Measurements from ENCODE around the gene AKAP6. TPM values are rescaled to one million over a fixed set of nuclear protein-coding genes. Genes with fewer than 3 reads are reported as not detected.

AKAP6 gene
- total RNA-seq, 1 donor from 2014 or later = 0.20 TPM

DNA sequence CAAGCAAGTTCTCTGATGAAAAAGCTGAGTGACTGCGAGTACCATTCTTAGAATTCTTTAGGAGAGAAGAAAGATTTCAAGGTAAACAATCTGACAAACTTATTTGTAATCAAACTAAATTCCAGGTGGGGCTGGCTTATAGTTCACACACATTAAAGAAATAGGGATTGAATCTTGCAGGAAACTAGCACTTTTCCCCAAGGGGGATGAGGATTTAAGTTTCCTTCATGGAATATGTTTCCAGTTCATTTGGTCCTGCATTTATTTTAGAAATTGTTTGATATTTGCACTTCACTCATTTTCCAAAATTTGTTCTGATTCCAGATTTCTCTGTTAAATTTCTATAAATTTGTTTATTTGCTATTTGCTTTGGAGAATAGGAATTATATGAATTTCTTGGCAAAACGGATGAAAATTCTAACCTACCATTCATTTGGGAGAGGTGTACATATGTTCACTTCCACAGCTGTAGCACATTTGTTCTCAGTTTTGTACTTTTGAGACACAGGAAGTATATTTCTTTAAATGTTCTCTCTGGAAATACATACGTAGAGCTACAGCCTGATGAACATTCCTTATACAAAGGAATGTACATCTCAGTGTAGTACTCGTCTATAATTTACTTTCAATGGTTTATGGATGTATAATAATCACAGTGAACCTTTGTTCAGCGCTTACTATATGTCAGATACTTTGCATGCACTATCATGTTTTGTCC lies 145.5 kb downstream of the AKAP6 start:
- no peak for DNase-seq (ENCODE audit: low read depth in 2 of 2)

DNA sequence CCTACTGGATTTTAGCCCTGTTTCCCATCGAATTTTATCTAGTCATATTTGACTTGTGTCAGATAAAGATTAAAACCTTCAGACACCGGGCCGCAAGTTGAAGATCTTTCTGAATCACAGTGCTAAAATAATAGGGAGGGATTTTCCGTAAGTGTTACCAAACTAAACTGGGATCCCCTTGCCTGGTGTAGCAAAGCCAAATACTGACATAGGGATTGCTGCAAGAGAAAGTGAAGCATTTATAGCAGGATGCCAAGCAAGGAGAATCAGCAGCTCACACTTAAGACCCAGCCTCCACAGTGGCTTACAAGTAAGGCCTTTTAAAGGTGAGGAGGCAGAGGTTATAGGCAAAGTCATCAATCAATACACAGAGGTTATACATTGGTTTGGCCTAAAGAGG lies 147.4 kb downstream of the AKAP6 start:
- no peak for DNase-seq (ENCODE audit: low read depth in 2 of 2)

DNA sequence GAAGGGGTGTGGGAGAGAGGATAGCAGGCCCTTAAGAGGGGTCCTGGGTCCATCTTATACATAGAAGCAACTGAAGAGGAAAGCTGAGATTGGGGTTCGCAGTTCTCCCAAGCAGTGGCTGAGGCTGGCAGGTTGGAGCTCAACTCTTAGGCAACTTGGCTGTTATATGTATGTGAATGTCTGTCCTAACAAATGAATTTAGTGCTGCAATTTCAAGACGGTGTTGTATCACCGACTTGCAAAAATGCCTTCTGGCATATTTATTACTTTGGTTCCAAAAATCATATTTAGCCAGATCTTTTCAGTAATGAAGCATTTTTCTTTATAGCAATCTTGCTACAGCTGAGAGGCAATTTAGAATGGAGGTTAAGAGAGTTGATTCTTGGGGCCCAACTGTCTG lies 148.3 kb downstream of the AKAP6 start:
- no peak for DNase-seq (ENCODE audit: low read depth in 2 of 2)

DNA sequence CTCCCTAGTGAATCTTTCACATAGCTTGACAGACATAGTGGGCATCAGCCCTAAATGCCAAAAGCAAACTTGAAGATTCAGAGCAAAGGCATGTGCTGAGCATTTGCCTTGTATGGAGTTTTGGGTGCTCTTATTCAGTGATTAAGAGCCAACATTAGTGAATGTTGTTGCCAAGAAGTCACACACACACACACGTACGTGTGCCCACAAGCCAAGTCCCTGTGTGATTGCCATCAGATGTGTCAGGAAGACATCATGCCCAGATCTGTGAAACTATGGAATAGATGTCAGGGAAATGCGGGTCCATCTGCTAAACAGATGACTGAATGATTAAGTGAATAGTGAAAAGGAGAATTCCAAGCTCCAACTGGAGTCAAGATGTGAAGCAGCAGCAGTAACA lies 149.0 kb downstream of the AKAP6 start:
- DNase-seq (ENCODE audit: low read depth in 2 of 2) = no peak

DNA sequence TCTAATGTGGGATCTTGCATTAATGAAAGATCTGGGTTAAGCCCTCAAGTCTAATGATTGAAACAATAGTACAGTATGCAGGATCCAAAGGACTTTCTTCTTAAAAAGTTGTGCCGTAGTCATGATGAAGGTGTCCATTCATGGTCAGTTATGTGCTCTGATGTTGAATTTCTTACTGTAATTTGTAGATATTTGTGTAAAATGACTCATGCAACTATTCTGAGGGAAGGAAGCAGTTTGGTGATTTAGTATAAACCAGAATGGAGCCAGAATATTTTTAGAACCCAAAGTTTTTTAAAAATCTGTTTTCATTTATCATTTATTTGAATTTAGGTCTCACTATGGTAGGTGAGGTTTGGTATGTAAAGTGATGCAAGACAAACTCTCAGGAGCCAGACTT lies 151.2 kb downstream of the AKAP6 start:
- peak in 1 of 2 donors; percentile 18 for DNase-seq (ENCODE audit: low read depth in 2 of 2)

DNA sequence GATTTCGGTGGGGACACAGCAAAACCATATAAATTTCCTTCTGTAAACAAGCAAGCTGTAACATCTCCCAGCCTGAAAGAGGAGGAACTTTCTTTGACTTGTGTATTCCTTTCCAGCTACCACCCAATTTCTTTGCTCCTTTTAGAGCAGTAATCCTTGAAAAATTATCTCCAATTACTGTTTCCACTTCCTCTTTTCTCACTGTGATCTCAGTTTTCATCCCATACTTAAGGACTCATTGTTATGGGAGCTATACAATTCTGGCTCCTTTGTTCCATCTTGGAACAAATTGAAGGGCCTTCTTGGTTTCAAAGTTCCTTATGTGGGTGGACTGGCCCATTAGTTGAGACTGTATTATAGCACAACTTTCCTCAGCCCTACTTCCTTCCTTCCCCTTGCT lies 152.6 kb downstream of the AKAP6 start:
- DNase-seq (ENCODE audit: low read depth in 2 of 2) = no peak

DNA sequence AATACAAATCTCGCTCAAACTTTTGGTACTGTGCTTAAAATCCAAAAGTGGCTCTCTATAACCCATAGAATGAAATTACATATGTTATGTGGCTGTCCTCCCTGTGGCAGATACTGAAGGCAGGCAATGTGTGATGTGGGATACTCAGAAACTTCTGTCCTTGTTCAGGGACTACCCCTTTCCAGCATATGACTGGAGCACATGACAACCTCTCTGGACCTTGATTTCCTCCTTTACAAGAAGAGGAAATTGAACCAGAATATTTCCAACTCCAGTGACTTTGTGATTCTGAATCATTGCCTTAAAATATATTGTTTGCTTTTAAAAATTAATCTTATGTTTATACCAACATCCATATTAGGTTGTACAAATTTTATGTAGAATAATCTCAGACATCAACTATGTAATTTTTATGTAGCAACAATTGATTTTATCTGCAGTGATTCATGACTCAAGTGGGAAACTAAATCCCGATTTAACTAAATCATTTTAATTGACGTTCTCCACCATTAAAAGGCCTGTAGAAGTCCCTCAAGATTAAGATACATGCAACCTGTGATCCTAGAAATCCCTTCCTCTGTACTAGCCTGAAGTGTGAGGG lies 162.4 kb downstream of the AKAP6 start:
- DNase-seq (ENCODE audit: low read depth in 2 of 2) = peak; percentile 39 to 71

DNA sequence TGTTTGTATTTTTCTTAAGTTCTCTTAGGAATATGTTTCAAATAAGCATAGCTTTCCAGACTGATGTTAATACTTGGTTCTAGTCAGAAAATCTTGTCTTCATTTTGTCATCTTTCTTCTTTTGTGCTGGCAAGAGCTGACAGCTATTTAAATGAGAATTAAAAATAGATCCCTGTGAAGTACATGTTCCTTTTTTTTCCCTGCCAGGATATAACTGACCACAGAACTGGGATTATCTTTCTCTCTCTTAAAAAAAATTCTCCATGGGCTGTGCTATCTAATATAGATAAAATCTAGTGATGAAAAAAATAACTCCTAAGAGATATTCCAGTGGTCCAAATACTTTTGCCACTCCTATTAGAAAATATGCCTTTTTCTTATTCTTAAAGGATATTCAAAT lies 163.4 kb downstream of the AKAP6 start:
- DNase-seq (ENCODE audit: low read depth in 2 of 2) = no peak

DNA sequence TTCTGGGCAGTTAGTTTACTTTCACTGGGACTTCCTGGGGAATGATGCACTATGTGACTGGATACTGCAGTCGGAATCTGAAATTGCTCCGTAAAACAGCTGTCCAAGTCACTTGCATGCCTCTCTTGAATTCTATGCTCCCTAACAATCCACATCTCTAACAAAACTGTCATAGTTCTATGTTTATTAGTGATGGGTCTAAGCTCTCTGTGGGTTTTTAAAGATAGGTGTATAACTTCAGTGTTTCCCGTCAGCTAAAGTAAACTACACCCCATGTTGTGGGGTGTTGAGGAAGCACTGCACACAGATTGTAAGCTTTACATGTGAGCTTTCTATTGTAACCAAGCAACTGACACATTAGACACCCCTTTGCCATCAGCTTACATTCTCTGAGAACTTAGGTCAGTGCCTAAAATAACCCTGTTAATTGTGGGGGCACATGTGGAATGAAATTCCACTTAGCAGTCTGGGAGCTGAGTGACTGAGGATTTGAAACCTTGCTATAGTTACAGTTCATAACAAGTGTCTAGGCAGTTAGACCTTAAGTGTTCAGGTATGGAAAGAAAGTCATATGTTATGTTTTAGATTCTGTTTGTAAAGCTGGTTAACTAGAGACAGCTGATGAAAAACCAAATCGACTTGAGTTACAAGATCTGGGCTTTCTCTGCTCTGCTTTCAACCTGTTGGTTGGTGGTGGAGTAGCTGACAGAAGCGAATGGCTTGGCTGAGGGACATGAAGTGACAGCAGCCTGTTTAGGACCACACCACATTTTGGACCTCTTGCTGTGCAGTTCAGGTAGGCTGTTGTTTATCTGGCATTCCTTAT lies 165.7 kb downstream of the AKAP6 start:
- no peak for DNase-seq (ENCODE audit: low read depth in 2 of 2)

DNA sequence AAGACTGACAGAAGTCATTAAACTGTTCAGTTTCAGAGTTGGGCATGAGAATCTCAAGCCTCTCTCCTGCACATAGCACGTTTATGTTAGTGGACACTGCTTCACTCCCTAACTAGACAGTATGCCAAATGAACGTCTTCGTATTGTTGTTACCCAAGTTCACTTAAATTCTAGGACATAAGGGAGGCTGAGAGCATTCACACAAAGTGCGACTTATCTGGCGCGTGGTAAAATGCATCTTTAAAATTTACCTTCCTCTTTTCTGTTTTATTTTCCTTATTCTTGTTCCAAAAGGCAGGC lies 166.3 kb downstream of the AKAP6 start:
- DNase-seq (ENCODE audit: low read depth in 2 of 2) = no peak

DNA sequence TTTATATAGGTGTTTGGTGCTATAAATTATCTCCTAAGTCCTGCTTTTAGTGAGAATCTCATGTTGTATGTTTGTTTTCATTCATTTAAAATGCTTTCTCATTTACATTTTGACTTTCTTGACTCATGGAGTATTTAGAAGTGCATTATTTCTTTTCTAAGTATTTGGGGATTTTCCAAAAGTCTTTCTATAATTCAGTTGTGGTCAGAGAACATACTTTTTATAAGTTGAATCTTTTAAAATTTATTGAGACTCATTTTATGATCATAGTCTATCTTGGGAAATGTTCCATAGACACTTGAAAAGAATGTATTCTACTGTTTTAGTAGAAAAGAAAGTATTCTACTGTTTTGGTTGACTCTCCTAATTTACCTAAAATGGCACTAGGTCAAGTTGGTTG lies 168.2 kb downstream of the AKAP6 start:
- DNase-seq (ENCODE audit: low read depth in 2 of 2) = no peak

DNA sequence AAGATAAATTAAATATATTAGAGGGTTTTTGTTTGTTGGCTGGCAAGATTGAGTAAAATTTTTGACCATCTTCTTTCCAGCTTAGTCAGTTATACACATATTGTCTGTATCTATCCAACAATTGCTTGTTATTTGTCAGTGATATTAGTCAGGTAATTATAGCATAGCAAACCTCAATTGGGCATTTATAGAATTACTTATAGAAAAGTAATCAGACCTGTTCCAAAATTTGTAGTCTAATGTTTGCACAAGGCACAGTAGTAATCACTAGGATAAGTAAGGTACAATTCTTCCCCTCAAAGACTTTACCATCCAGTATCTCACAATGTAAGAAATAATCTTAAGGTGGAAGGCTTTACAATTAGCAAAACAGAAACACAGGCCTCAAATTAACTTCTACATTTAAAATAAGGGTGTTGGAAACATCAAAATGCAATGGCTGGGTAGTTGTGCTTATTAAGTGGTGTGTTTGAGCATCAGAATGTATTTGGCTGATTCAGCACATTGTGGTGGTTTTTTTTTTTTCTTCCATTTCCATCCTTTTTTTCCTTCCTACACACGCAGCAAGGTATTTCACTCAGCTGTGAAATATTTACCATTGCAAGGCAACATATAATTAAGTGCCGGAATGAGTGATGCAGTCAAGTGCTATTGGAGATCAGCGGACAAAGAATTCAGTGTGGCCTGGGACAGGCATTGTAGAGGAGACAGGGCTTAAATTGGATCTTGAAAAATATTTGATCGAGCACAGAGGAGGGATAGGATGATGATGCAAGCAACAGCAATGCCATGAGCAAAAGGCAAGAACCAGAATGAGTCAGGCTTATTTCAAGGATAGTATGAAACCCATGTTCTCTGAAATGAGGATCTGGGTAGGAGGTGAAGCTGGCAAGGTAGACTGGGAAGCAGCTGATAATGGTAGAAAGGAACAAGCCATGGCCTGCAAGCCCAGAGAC lies 178.2 kb downstream of the AKAP6 start:
- DNase-seq (ENCODE audit: low read depth in 2 of 2) = no peak

DNA sequence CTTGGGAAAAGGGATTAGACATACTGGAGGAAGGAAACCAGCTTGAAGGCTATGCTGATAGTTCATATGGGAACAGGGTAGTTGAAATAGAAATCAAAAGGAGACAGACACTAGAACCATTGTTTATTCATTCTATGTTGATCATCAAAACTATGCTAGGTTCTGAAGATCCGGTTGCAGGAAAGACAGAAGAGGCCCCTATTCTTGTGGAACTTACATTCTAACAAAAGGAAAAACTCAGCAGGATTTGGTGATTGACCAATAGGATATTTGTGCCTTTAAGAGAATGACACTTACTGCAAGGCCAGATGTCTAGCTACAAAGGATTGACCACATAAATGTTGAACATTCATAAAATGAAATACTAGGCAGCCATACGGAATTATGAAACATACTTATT lies 179.2 kb downstream of the AKAP6 start:
- peak in 1 of 2 donors; percentile 15 for DNase-seq (ENCODE audit: low read depth in 2 of 2)

DNA sequence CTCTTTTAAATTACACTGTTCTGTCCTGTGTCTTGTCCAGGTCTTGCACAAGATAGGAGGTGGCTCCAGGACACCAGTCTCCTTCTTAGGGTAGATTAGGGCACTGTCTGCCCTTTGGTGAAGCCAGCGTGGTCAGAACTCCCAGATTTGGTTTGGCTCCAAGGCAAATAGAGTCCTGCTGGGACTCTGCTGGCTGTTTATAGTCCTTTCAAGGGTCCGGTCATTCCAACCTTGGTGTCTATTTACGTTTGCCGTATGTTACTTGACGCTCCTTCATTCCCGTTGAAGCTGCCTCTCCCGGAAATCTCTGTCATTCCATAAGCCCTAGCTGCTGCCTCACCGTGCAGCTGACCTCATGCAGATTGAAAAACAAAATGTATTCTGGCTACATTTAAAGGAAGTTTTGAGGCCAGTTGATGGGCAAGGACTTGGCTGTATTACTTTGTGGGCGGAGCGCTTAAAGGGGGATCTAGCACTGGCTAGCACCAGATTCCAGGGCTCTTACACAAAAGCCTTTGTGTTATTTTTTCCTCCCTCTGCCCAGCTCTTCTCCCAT lies 180.6 kb downstream of the AKAP6 start:
- peak; percentile 87 to 96 for DNase-seq (ENCODE audit: low read depth in 2 of 2)

DNA sequence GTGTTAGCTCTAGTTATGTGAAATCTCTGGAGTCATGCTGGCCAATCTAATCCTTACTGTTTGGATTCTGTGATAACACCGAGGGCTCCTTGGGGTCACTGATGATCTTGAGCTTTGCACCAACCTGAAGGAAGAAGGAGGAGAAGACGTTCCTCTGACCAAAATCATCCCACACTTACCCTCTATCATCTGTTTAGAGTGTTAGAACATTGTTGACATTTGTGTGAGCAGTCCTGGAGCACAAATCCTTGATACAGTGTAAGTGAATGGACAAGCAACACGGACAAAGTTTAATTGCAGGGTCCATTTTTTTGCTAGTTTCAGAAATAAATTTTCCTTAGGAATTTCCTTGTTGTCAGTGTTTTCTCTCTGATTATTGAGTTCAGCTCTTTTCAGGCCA lies 181.7 kb downstream of the AKAP6 start:
- DNase-seq (ENCODE audit: low read depth in 2 of 2) = no peak

DNA sequence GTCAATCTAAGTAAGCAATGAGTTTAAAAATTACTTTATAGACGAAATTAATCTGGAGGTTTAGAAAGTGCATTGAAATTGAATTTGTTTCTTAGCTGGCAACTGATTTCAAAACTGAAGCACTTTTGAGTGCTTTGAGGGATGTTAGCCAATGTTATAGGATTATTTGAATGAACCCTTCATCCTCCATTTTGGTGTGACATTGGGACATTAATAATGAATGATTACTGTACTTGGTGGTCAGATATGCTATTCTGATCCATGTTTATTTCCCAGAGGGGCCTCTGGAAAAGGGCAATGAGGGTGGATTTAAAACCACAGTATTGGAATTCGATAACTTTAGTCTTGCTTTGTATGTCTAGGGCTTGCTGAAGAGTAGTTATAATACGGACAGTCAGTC lies 183.2 kb downstream of the AKAP6 start:
- DNase-seq (ENCODE audit: low read depth in 2 of 2) = no peak

DNA sequence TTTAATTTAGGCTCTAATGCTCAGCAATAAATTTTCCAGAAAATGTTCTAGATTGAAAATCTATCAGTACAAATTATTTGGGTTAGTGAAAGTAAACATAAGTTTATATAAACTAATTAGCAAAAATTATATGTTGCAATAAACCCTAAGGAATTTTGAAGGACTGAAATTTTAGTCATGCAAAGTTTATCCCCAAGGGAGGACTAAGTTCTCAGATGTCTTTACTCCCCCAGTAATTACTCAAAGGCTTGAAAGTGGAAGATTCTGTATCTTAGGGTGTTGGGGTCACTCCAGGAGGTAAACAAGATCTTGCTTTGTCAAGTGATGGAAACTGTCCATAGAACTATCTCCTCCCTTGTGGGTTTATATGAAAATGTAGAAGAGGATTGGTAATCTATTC lies 183.7 kb downstream of the AKAP6 start:
- DNase-seq (ENCODE audit: low read depth in 2 of 2) = no peak

DNA sequence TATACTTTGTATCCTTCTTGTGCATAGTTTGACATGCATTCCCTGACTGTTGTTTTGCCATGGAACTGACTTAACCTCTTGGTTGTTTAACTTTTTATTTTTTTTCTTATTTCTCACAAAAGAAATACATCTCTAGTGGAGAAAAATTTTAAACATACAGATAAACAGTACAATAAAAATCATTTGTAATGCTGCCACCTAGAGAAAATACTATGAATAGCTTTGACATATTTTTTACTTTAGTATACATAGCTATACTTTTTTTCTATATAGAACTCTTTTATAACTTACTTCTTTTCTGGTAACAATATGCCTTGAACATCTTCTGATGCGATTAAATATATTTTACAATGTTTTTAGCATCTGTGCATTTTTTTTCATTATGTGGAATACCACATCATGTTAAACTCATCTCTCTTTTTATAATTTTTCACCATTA lies 184.5 kb downstream of the AKAP6 start:
- DNase-seq (ENCODE audit: low read depth in 2 of 2) = peak in 1 of 2 donors; percentile 29

DNA sequence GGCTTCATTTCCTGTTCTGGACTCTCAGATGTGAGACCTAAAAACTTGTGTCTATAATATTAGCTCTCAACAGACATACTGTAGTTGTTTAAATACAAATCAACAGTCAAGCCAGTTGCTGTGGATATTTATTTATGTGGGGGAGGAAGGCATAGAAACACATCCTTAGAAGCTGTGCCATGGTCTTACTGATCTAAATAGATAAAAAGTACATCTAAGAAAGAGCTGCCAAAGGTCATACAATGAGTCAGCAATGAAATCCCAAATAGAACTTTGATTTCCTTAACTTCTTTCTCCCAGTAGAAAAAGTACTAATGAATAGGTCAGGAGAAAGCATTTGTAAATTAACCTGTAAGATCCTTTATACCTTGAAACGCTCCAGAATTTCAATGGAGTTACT lies 185.1 kb downstream of the AKAP6 start:
- DNase-seq (ENCODE audit: low read depth in 2 of 2) = peak in 1 of 2 donors; percentile 10

DNA sequence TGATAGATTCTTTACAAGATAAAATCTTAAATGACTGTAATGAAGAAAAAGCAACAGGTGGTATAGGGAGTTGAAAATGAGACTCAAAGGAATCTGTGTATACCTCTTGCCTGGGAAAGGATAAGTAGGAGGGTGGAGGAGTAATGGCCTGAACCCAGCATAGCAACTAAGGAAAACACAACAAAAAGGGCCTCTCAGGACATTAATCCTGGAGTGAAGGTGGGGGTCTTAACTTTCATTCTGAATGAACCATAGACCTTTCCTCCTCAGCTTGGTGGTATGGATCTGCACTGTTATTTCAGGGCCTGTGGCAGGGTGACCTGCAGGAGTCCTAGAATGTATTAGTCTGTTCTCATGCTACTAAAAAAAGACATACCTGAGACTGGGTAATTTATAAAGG lies 185.6 kb downstream of the AKAP6 start:
- no peak for DNase-seq (ENCODE audit: low read depth in 2 of 2)

All from lung microvascular endothelial cell (primary cell).